ENCODE results near the gene CT45A8.
"Not testable (repeated sequence)": the region's sequence is repeated elsewhere in the genome, so short reads cannot be mapped to it uniquely, and the experiment has no call there.

GRCh38 chrX:135802687-135803086 lies 51.7 kb downstream of the CT45A8 start, which contains the start of gene CT45A6:
- TF ChIP-seq POLR2AphosphoS5, POLR2A (IDR thresholded peaks at IDR 0.05): not testable (repeated sequence)
